SH-SY5Y (cell line): ENCODE data around the gene SVIL.

Source experiments
- GATA2 ChIP-seq: IDR thresholded peaks from 2 replicates; pipeline ENCODE4 v1.6.1; 2011; ENCODE audit warnings: mild to moderate bottlenecking, low read depth, low read length
- GATA3 ChIP-seq: IDR thresholded peaks from 2 replicates; pipeline ENCODE4 v1.6.1; 2011; ENCODE audit warnings: low read depth, mild to moderate bottlenecking, low read length, moderate library complexity

SVIL gene

DNA sequence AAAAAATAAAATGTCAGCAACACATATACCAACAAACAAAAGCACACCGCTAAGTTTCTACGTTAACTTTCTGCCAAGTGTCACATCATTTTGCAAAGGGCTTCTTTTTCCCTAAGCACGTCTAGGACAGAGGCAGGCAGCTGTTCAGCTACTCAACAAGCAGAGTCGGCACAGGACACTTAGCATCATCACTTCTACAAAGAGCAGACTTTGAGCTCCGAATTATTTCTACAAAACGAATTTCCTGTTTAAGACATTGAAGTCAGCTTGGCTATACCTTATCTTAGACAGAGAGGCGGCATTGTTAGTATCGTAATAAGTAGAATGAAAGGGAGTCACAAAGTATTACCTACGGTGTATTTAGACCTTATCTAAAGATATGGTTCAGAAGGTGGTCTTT is 110.1 kb downstream of the SVIL start:
- TF ChIP-seq GATA3, result no peak
- no peak for TF ChIP-seq GATA2

DNA sequence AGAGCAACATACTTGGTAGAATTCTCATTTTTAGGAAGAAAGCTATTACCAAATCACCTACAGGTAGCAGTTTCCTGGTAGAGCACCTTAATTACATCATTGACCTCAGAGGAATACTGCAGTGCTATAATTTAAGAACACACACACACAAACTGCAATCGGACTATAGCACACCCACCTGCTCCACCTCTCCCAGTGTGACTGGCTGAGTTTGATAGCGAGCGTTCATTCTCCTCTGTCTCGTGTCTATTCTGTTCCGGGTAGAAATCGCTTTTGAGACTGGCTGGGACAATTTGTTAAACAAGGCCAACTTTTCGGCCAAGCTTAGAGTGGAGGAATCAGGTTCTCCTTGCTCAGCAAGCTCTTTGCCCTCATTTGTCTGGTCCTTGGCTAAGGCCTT is 110.5 kb downstream of the SVIL start:
- TF ChIP-seq GATA3 (no peak), GATA2 (no peak)

DNA sequence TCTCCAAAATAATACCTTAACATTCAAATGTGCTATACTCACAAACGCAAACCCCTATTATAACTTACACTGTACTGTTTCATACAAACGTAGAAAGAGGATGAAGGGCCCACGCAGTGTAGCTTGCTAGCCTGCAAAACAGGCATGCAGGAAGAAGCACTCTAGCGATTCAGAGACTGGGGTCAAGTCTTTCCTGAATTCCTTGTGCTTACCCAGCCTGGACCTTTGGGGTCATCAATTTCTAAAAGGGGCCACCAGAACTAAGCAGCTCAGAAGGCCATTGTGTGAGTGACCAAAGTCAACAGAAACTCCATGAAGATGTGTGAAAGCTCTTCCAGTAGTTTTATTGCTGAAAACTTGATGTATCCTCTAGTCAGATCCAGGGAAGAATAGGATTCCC is 111.9 kb downstream of the SVIL start:
- no peak for TF ChIP-seq GATA2
- TF ChIP-seq GATA3, result no peak

DNA sequence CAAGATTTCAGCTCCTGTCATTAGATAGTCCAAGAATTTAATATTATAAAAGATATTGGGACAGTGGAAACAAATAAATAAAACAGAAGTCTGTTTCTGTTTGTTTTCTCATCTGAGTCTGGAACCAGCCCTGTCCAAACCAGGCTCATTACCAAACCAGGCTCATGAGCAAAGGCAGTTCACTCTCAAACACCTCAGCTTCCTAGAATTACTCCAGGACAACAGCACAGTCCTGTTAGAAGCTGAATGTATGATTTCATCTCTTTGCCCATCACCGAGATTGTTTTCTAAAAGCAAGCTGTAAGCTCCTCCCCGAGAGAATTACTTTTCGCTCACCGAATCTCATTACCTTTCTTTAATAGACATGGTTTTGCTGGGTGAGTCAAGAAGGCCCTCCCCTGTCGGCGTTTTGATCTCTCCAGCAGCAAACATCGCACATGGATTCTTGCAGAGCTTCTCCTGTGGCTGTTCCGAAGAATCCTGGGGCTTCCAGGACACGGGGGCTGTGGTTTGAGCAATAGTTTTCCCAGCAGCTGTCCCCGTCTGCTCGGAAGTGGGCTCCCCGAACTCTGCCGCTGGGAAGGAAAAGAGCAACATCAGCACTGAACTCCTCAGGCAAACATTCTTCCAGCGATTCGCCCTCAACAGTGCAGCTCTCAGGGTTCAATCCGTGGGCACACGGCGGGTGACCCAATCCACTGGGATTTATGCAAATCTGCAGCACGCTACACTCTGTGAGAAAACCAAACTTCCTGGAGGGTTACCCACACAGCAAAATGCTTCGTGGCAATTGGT is 112.5 kb downstream of the SVIL start:
- TF ChIP-seq GATA2 (no peak), GATA3 (no peak)

DNA sequence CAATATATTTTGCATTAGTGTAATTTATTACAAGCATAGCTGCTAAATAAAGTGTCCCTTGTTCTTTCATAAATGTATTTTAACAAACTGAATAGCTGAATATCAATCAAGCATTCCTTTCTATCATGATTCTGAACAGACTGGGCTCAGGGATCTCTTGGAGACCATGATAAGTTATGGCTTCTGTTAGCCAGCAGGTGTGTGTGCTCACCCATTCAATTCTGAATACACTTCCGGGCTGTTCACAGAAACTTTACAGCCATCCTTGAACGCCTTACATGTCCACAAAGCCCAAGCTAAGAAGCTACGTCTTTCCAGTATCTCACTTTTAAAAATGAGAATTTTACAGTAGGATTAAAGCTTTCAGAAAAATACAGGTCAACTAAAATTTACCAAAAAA is 115.1 kb downstream of the SVIL start:
- TF ChIP-seq GATA2, result no peak
- no peak for TF ChIP-seq GATA3

DNA sequence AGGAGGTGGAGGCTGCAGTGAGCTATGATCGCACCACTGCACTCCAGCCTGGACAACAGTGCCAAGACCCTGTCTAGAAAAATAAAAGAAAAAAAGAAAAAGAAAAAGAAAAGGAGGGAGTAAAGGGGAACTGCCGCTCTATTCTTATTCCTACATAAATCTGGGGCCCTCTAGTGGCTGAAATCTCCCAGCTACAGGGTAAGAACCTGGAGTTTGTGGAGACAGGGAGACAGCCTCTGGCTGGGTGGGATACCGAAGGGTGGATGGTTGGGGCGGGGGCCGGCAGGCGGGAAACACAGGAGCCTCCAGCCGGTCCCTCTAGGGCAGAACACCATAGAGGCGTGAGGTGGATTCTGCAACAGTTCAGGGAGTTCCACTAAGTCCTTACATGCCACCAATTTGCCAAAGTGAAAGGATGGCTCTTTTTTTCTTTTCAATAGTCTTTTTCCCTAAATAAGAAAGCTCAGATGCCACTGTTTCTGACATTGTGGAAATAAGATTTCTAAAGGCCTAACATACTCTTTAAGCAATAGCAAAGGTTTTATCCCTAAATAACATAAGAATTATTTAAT is 117.3 kb downstream of the SVIL start:
- TF ChIP-seq GATA2 (no peak), GATA3 (no peak)

DNA sequence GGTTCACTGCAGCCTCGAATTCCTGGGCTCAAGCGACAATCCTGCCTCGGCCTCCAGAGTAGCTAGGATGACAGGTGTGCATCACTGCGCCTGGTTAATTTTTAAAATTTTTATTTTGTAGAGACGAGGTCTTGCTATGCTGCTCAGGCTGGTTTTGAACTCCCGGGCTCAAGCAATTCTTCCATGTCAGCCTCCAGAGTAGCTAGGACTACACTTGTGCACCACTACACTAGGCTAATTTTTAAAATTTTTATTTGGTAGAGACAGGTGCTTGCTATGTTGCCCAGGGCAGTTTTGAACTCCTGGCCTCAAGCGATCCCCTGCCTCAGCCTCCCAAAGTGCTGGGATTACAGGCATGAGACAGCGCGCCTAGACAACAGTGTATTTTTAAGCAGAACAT is 120.5 kb downstream of the SVIL start:
- no peak for TF ChIP-seq GATA2
- no peak for TF ChIP-seq GATA3

DNA sequence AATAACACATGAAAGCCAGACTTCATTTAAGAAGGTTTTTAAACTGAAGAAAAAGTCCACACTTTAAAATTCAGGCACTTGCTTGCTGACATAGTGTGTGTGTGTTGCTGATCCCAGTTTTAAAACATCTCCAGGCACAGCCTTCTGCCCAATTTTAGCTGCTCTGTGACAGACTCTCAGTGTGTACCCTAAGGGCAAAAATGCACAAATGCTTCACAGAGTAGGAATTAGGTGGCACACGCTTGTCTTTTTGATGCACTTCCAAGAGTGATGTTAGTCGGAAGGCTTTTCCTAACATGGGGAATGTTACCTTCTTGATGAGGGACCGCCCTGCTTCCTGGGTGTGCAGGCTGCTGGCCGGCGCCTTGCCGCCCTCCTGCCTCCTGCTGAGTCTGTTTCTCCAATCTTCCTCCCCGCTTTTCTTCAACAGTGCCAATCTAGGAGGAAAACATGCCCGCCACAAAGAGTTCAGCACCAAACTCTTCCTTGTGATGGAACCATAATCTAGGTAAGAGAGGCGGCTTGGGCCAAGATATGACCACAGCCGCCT is 122.3 kb downstream of the SVIL start:
- TF ChIP-seq GATA2 (no peak), GATA3 (no peak)

DNA sequence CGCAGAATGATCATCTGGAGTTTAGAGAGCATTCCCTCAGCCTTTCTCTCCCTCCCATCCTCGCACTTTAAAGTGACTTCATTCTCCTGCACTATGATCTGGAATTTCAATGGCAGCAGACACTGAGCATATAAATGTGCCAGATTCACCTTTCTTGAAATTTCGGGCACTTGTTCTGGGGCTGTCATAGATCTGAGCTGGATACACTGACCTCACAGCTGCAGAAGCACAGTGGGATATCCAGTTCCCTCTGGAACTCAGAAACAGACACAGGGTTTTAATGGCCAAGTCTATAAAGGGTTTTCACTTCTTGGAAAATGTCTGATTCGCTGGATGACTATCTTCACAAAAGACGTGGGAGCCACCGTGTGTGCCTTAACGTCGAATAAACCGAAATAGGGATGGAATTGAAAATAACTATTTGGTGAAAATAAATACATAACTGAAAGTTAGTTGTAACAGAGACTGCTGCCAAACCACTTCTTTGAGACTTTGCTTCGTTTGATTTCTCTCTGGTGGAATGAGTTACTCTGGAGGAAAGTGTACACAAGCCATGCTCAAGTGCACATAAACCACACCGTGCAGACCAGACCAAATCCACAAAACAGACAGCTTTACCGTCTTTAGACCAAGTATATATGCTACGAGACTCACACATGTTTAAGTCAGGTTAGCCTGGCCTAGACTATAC is 126.1 kb downstream of the SVIL start:
- no peak for TF ChIP-seq GATA3
- no peak for TF ChIP-seq GATA2

DNA sequence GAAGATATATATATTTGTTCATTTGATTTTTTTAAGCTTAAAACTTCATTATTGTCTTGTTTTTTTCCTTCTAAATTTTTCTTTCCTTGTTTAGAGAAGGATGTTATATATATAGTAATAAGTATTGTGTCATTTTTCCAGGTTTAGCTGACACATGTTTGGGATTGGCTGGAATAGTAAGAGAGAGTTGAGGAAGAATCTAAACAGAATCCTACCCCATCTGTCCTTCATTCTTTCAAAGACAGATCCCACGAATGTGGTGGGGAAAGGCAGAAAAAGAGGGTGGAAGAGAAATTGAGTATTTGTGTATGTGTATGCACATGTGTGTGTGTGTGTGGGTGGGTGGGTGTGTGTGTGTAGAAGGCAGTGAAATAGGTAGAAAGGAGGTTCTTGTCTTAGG is 132.4 kb downstream of the SVIL start:
- no peak for TF ChIP-seq GATA2
- TF ChIP-seq GATA3, result no peak

DNA sequence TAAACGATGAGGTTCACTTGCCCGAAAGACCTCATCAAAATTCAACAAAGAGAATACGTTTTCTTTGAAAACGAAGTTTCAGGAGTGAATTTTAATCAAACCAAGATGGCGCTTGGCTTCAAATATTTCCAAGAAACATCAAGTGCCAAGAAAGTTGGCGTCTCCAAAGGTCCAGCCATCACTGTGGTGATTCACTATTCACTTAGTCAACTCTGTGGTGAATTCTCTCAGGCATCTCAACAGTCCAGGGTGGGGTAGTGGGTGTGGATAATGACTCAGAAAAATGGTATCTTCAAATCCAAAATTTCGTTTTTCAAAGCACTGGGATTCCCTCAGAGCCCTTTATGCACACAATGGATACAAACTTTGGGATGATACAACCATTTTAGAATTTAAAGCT is 133.1 kb downstream of the SVIL start:
- TF ChIP-seq GATA3 (no peak), GATA2 (no peak)

DNA sequence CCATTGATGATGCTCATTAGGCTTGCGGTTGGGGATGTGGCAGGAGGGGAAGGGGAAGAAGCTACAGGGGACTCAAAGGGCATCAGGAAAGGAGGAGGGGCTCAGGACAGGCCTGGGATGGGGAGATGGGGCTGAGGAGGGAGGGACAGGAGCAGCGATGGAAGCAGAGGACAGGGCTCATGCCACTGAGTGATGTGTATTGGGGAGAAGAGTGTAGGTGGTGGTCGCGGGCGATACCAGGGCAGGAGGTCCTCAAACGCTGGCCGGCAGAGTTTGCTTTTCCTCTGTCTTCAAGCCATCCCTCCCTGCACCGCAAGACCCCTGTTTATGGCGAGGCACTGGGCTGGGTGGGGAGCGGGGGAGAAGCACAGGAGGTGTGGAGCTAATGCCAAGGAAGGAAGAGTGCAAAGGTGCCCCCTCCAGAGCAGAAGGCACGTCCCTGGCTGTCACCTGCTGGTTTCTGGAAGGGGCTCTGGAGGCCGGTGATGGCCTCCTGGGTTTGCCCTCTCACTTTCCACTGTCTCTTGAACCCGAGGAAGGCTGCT is 134.7 kb downstream of the SVIL start:
- no peak for TF ChIP-seq GATA3
- no peak for TF ChIP-seq GATA2

DNA sequence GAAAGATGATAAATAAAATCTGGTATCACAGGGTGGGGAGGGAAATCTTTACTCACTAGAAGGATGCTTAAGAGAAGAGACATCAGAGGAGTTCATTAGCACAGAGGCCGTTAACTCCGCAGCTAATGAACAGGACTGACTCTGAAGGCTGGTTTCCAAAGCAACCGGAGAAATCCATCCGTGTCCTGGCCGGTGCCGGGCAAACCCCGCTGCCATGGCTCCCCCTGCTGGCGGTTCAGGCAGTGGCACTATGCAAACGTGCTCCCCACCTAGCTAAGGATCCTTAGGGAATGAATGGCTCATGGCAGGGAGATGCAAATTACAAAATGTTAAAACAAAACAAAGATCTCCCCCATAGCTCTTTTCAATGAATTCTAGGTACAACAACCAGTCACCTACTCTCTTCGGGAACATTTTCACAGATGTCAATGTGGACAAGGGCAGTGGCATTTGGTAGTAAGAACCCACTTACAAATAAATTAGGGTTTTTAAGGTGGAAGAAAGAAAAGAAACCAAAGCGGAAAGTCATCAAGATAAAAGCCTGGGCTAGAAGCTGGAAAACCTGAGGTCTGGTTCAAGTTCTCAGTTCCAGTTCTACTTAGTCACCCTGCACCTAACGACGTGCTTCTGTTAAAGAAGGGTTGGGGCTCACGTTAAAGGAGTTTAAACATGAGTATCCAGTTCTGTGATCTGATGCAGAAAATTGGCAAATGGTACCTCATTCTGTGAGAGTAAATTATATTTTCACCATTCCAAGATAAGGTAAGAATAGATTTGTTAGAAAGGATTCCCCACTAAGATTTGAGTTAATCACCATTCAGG is 138.2 kb downstream of the SVIL start:
- TF ChIP-seq GATA2, result no peak
- TF ChIP-seq GATA3, result no peak

DNA sequence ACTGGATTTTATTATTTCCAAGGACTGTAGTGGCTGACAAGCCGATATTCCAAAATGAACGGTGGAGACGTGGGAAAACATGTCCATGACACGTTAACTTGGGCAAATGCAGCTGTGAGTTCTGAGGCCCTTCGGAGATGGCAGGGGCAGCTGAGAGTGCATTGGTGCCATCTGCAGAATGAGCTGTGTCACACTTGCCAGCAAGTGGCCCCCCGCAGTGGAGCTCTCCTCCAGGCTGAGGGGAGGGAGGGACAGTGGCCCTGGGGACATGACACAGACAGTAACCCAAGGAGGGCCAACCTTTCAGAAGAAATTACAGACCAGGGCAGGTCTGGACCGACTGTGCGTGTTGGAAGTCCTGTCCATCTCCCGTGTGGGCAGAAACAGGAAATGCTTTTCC is 139.4 kb downstream of the SVIL start:
- TF ChIP-seq GATA2 (no peak), GATA3 (no peak)
